ENCODE results near the gene KIRREL3. TPM values are rescaled to one million over a fixed set of nuclear protein-coding genes. Genes with fewer than 3 reads are reported as not detected.

KIRREL3 gene
- total RNA-seq, 1 donor from 2014 or later = not detected

DNA sequence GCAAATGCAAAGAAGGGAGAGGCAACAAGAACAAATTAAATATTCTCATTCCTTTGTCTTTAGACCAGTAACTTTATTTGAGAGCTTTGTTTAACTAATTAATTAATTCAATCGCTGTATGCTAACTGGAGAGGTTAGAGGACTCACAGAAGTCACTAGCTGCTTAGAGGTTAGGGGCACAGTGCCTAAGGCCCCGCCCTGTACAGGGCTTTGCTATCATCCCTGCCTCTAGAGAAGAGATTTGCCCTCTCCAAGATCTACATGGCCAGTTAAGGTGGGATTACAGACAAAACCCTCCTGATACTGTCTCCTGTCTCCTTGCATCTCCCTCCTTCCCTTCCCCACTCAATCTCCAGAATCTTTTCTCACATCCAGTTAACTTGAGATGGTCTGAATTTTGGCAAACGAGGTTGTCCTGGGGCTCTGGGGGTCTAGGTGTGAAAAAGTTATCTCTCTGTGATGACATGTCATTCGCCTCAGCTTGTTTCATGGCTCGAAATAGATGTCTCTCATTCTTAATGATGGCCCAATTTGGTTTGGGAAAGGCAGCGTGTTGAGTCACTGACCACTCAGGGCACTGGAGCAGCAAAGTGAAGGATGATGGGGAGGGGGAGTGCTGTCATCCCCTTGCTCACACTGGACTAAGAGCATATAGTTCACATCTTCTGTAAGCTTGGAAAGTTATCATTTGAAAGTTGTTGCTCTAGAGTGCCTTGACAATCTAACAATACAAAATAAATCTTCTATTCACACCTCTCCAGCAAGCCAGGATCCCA lies 190.9 kb downstream of the KIRREL3 start:
- no peak for TF ChIP-seq CTCF (IDR thresholded peaks at IDR 0.05; ENCODE audit: insufficient read depth, low read length, severe bottlenecking)
- DNase-seq (ENCODE audit: low read depth) (no peak), FAIRE-seq (no peak)
- Histone ChIP-seq H3K27me3 (ENCODE audit: control insufficient read depth, insufficient read depth, low read length) (no peaks in the 10 kb centered on the region), H3K36me3 (ENCODE audit: control insufficient read depth, insufficient read depth, low read length) (no peaks in the 10 kb centered on the region), H3K4me3 (ENCODE audit: low read depth, low read length) (no peak overlapping the region)

- Histone ChIP-seq H3K36me3 (ENCODE audit: control insufficient read depth, insufficient read depth, low read length) (no peaks in the 10 kb centered on the region), H3K27me3 (ENCODE audit: control insufficient read depth, insufficient read depth, low read length) (no peaks in the 10 kb centered on the region), H3K4me3 (ENCODE audit: low read depth, low read length) (no peak overlapping the region)
- DNase-seq (ENCODE audit: low read depth) (no peak), FAIRE-seq (no peak)
- TF ChIP-seq CTCF (IDR thresholded peaks at IDR 0.05; ENCODE audit: insufficient read depth, low read length, severe bottlenecking) = no peak
Measured at GRCh38 chr11:126808836-126809235, 191.7 kb downstream of the KIRREL3 start.

DNA sequence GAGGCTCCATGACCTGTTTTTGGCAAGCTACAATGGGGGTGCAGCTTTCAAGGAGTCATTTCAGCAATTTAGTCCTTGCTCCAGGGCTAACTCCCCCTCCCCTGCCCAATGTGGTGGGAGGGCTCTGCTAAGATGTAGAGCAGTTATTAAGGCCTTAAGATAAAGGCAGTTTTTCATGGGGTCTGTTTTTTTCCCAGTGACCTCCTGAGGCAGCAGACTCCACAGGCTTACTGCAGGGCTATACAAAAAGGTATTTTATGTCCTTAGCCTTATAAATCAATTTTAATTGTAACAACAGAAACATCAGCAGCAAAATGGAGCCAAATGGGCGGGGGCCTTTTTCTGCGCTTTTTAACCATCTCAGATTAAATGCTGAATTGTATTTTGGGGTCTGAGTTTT lies 192.3 kb downstream of the KIRREL3 start:
- Histone ChIP-seq H3K27me3 (ENCODE audit: control insufficient read depth, insufficient read depth, low read length) (no peaks in the 10 kb centered on the region), H3K4me3 (ENCODE audit: low read depth, low read length) (no peak overlapping the region), H3K36me3 (ENCODE audit: control insufficient read depth, insufficient read depth, low read length) (no peaks in the 10 kb centered on the region)
- FAIRE-seq = no peak
- DNase-seq (ENCODE audit: low read depth) = no peak
- no peak for TF ChIP-seq CTCF (IDR thresholded peaks at IDR 0.05; ENCODE audit: insufficient read depth, low read length, severe bottlenecking)

- Histone ChIP-seq H3K36me3 (ENCODE audit: control insufficient read depth, insufficient read depth, low read length) (no peaks in the 10 kb centered on the region), H3K27me3 (ENCODE audit: control insufficient read depth, insufficient read depth, low read length) (no peaks in the 10 kb centered on the region), H3K4me3 (ENCODE audit: low read depth, low read length) (no peak overlapping the region)
- no peak for DNase-seq (ENCODE audit: low read depth)
- no peak for TF ChIP-seq CTCF (IDR thresholded peaks at IDR 0.05; ENCODE audit: insufficient read depth, low read length, severe bottlenecking)
- FAIRE-seq = no peak
Measured at GRCh38 chr11:126805870-126806269, 194.7 kb downstream of the KIRREL3 start.

DNA sequence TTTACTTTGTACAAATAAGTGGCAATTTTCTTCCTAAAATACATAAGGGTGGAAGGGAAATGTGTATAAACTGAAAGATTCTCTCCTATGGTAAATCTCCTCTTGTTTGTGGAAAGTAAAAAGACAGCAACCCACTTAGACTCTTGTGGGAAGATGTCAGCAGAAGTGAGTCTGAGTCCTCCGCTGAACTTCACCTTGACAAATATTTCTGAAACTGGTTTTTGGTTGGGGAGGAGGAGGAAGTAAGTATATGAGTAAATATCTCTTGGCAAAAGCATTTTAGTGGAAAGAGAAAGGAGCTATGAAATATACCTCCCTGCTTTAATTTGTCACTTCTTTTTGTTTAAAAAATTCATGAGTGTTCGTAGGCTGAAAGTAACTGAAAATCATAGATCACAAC lies 196.2 kb downstream of the KIRREL3 start:
- Histone ChIP-seq H3K36me3 (ENCODE audit: control insufficient read depth, insufficient read depth, low read length) (no peaks in the 10 kb centered on the region), H3K4me3 (ENCODE audit: low read depth, low read length) (no peak overlapping the region), H3K27me3 (ENCODE audit: control insufficient read depth, insufficient read depth, low read length) (no peaks in the 10 kb centered on the region)
- FAIRE-seq = no peak
- no peak for TF ChIP-seq CTCF (IDR thresholded peaks at IDR 0.05; ENCODE audit: insufficient read depth, low read length, severe bottlenecking)
- no peak for DNase-seq (ENCODE audit: low read depth)

DNA sequence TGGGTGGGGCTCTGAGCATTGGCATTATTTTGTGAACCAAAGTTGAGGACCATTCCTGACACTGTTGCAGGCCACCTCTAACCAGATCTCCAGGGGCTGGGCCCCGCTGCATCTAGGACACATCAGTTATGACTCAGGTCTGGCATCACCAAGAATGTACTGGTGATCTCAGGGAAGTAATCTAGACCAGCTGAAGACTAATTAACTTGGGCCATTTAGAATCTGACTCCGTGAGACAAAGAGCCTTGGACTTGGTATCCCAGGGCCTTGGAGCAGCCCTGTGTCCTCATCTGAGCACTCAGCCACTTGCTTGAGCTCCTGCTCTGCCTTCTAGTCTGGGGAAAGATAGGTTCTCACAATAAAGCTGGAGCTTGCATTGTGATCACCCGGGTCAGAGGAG lies 200.6 kb downstream of the KIRREL3 start:
- H3K27me3 ChIP-seq (ENCODE audit: control insufficient read depth, insufficient read depth, low read length) = no peaks in the 10 kb centered on the region
- DNase-seq (ENCODE audit: low read depth) (no peak), FAIRE-seq (no peak)
- TF ChIP-seq CTCF (IDR thresholded peaks at IDR 0.05; ENCODE audit: insufficient read depth, low read length, severe bottlenecking) = no peak
- no peaks in the 10 kb centered on the region for H3K36me3 ChIP-seq (ENCODE audit: control insufficient read depth, insufficient read depth, low read length)
- H3K4me3 ChIP-seq (ENCODE audit: low read depth, low read length) = no peak overlapping the region

Measured in bronchial epithelial cell (primary cell).